GM12872 (cell line): ENCODE results near the gene BTBD9.

Experiments
- CTCF ChIP-seq: IDR thresholded peaks from 3 replicates; pipeline ENCODE4 v1.5.1; 2011; ENCODE audit warnings: low read depth, mild to moderate bottlenecking, low read length, moderate library complexity; ENCODE audit not compliant: insufficient read depth

BTBD9 gene

GRCh38 chr6:38155144-38155543 is 484.6 kb downstream of the BTBD9 start:
- no peak for TF ChIP-seq CTCF

- no peak for TF ChIP-seq CTCF
Observed at GRCh38 chr6:38154731-38155130, 485.0 kb downstream of the BTBD9 start.

GRCh38 chr6:38153798-38154345 is 485.9 kb downstream of the BTBD9 start:
- no peak for TF ChIP-seq CTCF

GRCh38 chr6:38153076-38153797 is 486.5 kb downstream of the BTBD9 start:
- TF ChIP-seq CTCF = no peak

GRCh38 chr6:38152620-38153019 is 487.1 kb downstream of the BTBD9 start:
- TF ChIP-seq CTCF = no peak

- no peak for TF ChIP-seq CTCF
Observed at GRCh38 chr6:38151580-38152500, 487.9 kb downstream of the BTBD9 start.

GRCh38 chr6:38150681-38151296 is 488.9 kb downstream of the BTBD9 start:
- no peak for TF ChIP-seq CTCF
